A204.1 (cell line): ENCODE results near the gene RAD51.

Experiments
- FAIRE-seq: peaks from 2 replicates; lab custom pipeline; 2012; peaks lifted over from hg19 to GRCh38; lab: Jason Lieb, UNC

The RAD51 gene

GRCh38 chr15:40763801-40764628 lies 69.0 kb downstream of the RAD51 start, which contains the start of gene GCHFR:
TSS of gene GCHFR (plus strand) at chr15:40764068. CDS start at chr15:40764181, 113 bp downstream.
- FAIRE-seq, result no peak

GRCh38 chr15:40764629-40765103 lies 69.7 kb downstream of the RAD51 start:
- FAIRE-seq, result no peak

- no peak for FAIRE-seq
Measured at GRCh38 chr15:40766194-40766815, 71.3 kb downstream of the RAD51 start.

GRCh38 chr15:40766906-40767837 lies 72.2 kb downstream of the RAD51 start:
- FAIRE-seq, result no peak

GRCh38 chr15:40767838-40768500 lies 73.0 kb downstream of the RAD51 start:
- FAIRE-seq, result no peak

- no peak for FAIRE-seq
Measured at GRCh38 chr15:40768521-40769273, 73.7 kb downstream of the RAD51 start.

- no peak for FAIRE-seq
Measured at GRCh38 chr15:40769274-40770146, 74.5 kb downstream of the RAD51 start, which contains the start of gene C15orf62. TSS of gene C15orf62 (plus strand) at chr15:40769980. CDS start at chr15:40770496, 516 bp downstream.

- FAIRE-seq, result no peak
Measured at GRCh38 chr15:40770147-40770721, 75.3 kb downstream of the RAD51 start.

GRCh38 chr15:40771242-40771641 lies 76.3 kb downstream of the RAD51 start:
- no peak for FAIRE-seq

- no peak for FAIRE-seq
Measured at GRCh38 chr15:40772014-40772413, 77.0 kb downstream of the RAD51 start.

GRCh38 chr15:40773496-40773895 lies 78.5 kb downstream of the RAD51 start:
- FAIRE-seq, result no peak

- no peak for FAIRE-seq
Measured at GRCh38 chr15:40773902-40774301, 78.9 kb downstream of the RAD51 start.

- no peak for FAIRE-seq
Measured at GRCh38 chr15:40775007-40775406, 80.0 kb downstream of the RAD51 start.

GRCh38 chr15:40775740-40776536 lies 81.0 kb downstream of the RAD51 start:
- FAIRE-seq, result no peak

- no peak for FAIRE-seq
Measured at GRCh38 chr15:40776537-40777141, 81.7 kb downstream of the RAD51 start.
